GM19463 (cell line): ENCODE results near the gene TMEM37.

Experiments used
- ATAC-seq: cut with Tn5 transposase; IDR thresholded peaks from one replicate; pipeline ENCODE4 v1.9.1; 2021; ENCODE audit warnings: mild to moderate bottlenecking, moderate library complexity; ENCODE audit not compliant: unreplicated experiment

TMEM37 gene

DNA sequence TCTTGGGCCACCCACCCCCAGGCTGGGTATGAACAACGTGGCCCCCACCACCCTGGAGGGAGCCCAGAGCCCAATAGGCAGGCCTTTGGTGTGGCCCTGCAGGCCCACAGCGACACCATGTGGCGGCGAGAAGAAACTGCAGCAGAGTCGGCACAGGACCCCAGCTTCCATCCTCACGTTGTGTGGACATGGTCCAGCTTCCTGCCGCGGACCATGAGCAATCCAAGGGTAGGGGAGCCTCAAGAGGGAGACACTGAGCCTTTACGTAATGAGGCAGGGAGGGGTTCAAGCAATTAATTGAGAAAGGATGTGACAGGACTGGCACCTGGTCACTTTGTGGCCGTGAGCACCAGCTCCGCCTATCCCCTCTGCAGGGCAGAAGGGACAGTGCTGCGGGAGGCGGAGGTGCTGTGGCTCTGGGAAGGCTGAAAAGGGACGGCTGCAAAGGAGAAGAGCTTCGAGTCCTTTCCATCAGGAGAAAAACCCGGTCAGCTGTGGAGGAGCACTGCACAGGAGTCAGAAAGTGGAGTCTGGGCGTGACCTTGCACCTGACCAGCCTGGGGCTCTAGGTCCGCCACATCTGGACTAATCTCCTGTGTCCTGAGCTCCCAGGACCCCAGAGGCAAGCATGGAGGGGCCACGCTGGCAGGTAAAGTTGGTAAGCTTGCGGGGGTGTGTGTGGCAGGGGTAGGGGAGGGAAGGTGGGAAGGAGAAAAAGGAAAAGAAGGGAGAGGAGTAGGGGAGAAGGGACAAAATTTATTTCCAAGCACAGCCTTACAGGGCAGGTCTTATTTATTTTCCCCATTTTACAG is 44.9 kb downstream of the TMEM37 start:
- ATAC-seq, result peak; percentile 82

DNA sequence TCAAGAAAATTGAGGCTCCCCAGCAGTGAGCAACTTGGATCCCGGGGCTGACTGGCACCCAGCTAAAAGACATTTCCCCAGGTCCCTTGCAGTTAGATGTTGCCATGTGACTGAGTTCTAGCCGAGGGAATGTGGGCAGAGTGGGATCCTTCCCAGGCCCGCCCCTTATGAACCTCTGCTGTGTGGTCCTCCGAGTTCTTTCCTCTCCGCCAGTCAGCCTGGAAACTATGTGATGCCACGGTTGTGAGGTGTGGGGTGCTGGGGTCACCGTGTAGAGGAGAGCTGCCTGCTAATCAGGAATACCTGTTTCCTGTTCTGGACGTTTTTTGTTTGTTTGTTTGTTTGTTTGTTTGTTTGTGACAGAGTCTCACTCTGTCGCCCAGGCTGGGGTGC is 45.5 kb downstream of the TMEM37 start:
- no peak for ATAC-seq

DNA sequence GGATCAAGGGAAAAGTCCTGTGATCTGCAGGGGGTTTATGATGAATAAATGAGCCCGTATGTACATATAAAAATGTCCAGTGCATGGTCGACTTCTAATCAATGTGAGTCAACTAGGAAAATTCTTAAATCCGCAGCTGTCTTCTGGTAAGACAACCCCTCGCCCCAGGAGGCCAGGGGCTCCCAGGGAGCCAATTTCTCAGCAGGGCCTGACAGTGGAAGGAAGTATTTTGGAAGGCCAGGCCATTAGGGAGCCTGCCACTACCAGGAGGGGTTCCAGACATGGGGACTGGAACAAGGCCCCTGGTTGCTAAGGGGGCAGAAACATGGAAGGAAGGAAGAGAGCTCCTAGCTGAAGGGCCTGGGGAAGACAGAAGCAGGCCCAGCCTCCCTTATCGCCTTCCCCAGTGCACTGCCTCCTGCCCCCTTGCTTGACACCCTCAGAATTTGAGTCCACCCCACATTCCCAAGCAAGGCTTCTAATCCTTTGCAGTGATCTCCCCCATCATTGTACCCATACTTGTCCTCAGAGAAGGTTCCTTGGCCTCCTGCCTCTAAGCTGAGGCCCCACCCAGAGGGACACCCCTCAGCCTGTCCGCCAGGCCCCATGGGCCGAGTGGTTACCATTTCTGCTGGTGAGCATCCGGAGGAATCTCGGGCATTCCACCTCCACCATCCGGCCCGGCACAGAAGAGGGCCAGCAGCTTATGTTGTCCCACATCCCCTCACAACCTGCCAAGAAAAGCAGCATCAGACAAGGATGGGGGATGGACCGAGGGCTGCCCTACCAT is 46.7 kb downstream of the TMEM37 start:
- ATAC-seq, result no peak

DNA sequence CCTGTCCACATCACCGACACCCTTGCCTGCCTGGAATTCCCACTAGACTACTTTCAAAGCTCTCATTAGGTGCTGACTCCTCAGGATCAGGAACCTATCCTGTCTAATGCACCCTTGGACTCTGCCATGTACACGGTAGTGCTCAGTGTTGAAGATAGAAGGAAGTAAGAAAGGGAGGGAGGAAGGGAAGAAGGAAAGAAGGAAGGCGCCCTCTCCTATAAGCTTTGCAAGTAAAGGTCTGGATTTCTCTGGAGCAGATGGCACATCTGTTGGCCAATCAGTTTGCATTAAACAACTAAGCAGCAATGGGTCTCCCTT is 47.3 kb downstream of the TMEM37 start:
- ATAC-seq, result no peak

DNA sequence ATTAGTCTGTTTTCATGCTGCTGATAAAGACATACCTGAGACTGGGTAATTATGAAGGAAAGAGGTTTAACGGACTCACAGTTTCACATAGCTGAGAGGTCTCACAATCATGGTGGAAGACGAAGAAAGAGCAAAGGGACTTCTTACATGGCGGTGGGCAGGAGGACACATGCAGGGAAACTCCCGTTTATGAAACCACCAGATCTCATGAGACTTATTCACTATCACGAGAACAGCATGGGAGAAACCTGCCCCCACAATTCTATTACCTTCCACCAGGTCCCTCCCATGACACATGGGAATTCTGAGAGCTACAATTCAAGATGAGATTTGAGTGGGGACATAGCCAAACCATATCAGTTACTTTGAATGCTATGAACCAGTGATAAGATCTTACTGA is 48.5 kb downstream of the TMEM37 start:
- no peak for ATAC-seq

DNA sequence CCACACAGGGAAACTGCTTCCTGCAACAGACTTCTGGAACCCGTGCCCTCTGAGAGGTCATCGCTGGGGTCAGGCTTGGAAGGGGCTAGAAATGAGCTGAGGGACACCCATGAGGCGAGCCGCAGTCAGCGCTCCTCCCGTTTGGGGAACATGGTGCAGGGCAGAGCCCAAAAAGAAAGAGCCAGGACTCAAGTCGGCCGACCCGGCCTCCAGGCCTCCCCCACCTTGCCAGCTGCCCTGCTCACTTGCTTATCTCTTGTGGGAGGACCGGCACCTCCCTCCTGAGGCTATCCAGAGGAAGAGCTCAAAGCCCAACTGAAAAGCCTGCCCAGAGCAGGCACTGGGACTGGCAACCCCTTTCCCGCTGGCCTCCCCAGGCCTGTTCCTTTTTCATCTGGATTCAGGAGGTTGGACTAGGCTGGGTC is 49.1 kb downstream of the TMEM37 start:
- no peak for ATAC-seq

DNA sequence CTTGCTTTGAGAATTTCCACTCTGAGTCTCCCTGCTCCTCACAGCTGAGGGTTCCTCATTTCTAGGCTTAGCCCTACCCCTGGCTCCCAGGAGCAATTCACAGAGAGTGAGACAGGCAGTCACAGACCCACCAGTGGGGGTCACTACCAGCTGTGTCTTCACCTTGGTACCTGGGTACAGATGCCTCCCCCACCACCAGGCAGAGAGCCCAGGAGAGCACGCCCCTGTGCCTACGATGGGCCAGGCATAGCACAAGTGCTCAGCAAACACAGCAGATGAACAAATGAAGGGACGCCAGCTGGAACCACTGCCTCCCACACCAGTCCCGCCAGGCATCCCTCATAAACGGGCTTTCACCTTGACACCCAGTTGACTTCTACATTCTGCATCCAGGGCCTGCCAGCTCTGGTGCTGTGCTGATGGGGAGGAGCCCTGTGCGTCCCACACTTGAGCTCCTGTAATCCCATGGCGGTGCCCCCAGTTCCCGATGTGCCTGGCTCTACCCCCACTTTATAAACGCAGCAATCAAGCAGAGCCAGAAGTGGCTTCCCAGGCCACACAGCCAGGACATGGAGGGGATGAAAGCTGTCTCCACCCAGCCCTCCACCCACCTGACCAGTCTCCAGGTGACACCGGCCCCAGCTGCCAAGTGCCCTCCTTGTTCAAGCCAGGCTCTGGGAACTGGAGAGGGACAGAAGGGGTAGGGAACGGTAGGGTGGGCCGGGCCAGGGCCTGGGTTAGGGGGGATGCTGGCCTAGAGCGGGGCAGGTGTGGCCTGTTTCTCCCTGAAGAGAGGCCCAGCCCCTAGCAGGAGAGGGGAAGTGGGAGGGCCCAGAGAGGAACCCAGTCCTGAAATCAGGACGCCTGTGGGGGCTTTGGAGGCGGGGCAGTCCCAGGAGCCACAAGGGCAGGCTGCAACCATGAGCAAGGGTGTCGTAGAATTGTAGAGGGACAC is 50.1 kb downstream of the TMEM37 start:
- ATAC-seq, result no peak

DNA sequence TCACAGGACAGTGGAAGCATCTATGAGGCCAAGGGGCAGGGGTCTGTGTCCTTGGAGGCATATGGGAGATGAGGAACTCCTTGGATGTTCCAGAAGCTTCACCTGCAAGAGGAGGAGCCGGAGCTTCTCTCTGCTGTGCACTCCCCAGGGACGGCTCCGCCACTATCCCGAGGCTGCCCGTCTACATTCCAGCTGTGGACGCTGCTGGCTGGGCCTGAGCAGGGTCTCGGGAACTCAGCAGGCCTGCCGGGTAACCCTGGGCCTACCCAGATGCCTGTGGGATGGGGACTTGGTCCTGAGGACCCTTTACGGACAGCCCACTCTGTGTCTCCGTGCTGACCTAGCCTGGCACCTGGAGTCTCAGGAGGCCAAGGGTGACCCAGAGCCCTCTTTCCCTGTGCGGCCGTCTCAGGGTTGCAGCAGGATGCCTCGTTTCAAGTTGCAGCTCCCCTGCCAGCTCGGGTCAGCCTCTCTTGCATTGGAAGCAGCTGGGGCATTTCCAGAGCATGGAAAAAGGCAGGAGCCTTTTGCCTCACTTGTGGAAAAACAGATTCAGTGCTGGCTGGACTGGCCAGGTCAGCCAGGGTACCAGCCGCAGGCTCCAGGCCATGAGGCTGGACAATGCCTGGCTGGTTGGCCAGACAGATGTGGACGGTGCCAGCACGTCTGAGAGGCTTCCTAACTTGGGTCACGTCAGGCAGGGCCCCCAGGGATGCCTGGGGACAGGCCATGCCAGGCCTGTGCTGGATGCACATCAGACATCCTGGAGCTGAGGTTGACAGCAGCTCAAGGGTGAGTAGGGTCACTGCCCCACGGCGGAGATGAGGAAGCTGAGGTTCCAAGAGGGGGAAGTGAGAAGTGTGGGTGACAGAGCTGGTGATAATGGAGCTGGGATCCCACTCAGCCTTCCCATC is 51.1 kb downstream of the TMEM37 start:
- ATAC-seq, result no peak

DNA sequence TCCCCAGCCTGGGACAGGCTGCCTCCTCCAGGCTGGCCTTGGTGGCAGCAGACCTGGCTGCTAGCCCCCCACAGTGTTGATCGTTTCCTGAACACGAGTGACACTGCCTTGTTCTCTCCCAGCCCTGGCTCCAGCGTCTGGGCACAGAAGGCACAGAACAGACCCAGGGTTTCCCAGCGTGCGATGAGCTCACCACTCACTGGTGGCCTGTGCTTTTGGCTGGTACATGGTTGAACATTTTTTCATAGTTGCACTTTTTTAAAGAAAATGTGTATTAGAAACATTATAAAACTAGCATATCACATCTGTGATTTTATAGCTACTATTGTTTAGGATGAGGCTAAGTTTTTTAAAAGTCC is 51.7 kb downstream of the TMEM37 start:
- ATAC-seq, result no peak

DNA sequence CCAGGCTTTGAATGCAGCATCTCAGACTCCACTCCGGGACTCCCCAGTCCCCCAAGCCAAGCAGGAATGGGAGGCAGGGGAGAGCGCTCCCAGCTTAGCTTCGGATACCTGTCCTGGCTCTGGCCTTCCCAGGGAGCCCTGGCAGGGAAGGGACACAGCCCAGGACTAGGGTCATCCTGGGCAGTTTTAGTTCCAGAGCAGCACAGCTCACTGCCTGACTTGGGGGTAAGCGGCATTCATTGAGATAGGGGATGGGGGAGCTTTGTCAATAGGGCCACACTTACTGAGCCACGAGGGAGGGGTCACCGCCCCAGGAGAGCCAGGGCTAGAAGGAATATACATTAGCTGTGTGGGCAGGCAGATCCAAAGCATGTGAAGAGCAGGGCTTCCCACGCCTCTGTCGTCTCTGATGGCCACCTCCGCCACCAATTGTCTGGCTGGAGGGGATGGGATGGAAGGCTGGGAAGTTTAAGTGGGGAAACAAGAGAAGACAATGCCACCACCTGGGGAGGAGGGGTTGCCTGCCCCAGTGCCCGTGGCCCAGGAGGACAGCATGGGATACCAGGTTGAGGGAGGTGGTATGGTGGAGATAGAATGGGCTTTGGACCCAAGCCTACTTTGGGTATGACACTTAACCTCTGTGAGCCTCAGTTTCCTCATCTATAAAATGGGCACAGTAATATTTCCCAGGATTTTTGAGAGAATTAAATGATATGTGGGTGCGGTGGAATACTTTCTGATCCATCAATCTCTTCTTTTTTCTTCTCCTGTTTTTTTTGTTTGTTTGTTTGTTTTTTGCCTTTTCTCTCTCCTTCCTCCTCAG is 52.5 kb downstream of the TMEM37 start:
- no peak for ATAC-seq

DNA sequence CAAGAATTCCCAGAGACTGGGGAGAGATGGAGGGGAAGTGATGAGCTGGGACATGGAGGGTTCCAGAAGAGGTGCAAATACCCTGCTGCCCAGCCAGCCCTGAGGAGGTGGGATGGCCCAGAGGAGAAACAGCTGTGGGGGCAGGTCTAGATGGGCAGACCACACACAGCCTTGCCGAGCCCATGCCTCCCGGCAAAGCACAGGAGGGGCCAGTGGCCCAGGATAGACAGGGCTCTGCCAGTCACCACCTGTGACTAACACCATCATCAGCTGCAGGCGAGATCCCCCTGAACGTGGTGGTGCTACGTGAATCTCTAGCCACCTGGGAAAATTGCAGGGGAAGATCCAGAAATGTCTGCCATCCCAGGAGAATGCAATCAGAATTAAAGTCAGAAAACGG is 53.2 kb downstream of the TMEM37 start:
- ATAC-seq, result no peak

DNA sequence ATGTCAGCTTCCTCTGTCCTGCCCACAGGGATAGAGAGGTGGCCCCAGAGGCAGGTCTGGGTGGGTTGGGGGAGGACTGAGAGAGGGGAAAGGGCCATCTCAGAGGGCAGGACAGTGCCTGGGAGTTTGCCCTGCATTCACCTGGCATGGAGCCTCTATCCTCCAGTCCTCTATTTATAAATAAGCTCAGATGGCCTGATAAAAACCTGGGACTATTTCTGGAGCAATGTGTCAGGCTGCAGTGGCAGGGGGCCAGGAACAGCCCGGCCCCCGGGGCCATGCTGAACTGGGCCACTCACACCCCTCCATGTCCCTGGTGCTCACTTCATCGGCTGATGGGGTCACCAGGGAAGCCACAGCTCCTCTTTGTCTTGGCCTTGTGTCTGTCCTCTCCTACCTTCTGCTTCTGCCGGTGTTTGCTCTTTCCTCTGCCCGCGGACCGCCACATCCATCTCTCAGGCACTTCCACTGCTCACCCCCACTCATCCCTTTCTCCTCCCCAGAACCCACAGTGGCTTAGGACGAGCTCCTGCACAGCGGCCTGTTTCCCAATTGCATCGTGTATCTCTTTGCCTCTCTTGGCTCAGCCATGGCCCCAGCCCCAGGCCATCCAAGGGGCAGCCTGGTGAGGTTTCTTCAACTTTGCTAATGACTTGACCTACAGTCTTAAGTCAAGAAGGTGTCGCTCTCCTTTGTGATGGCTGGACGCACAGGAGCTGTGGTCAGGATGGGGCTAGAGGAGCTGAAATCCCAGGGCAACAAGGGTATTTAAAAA is 53.9 kb downstream of the TMEM37 start:
- ATAC-seq, result no peak

DNA sequence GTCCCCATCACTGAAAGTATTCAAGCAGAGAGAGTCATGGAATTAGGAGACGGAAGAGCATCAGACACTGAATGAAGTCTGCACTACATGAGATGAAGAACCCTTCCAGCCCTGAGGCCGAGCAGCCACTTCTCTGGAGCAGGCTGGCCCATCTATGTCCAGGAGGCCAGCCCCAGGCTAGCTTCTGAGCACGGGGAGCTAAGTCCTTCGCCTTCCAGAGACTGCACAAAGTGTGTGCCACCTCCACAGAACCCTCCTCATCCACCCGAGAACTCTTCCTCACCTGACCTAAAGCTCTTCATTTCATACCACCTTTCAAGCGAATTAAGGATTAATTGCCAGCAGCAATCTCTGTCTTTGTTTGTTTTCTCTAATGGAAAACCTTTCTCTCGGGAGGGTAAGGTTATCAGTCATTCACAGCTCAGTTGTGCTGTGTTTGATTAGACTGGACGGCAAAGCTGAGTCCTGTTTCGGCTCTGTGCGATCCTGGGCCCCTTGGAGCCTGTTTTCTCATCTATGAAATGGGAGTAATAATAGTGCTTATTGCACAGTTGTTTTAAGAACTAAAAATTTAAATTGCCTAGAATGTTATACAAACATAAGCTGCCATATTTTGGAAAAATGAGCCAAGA is 54.7 kb downstream of the TMEM37 start:
- no peak for ATAC-seq

DNA sequence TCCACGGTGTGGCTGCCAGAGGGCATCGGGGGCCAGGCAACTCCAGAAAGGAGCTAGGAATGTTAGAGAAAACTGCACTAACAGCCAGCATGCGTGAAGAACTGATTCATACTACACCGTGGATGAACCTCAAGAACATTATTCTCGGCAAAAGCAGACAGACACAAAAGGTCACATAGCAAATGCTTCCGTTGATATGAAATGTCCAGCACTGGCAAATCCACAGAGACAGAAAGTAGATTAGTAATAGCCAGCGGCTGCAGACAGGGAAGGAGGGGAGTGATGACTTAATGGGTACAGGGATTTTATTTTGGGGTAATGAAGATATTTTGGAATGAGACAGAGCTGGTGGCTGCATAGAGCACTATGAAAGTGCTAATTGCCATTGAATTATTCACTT is 55.2 kb downstream of the TMEM37 start:
- no peak for ATAC-seq

DNA sequence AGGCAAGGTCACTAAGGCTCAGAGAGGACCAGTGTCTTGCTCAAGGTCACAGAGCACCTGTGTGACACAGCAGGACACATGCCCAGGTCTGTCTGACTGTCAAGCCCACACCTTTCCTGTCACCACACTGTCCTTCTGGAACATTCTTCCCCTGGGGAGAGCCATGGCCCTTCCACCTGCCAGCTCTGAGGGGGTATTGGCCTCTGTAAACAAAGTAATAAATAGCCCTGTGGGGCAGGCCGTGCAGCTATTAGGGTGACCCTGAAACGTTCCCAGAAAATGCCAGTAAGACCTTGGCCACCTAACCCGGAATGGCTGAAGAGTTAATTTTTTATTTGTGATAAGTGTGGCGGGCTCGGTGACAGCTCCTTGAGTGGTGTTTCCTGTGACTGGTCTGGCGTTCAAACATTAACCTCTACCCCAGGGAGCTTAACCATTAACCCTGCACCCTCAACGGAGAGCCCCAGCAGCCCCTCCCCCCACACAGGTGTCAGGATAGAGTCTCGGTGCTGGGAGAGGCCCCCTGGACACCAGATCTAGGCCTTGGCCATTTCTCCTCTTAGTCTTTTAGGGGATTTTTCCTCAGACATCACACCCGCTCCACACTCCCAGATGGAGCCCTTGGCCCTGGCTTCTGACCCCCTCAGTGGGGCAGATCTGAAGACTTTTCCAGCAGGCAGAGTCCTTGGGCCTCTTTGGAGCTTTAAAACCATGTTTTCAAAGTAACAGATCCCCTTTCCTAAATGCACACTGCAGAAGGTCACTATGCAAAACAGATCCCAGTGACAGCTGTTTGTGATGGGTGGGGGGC is 56.0 kb downstream of the TMEM37 start:
- peak; percentile 92 for ATAC-seq
